HG03442 (cell line): Measurements from ENCODE around the gene SAP30BP.

Source experiments
- ATAC-seq: cut with Tn5 transposase; IDR thresholded peaks from one replicate; pipeline ENCODE4 v1.9.1; 2021; ENCODE audit warnings: mild to moderate bottlenecking, moderate library complexity; ENCODE audit not compliant: unreplicated experiment

SAP30BP gene

DNA sequence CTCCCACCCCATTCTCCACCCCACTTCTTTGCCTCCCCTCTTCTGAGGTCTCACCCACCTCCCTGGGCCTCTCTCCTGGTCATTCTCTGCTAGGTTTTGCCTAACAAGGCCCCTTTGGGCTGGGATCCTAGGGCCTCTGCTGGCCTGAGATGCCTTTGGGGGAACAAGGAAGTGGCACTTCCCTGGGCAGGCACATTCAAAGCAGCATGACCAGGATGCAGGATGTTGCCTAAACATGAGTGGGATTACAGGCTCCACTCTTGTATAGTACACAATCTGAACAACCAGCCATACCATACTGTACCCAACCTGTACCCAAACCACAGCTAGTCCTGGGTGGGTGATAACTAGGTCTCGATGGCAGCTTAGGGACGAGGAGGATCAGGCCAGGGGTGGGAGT, 88.9 kb downstream of the SAP30BP start:
- no peak for ATAC-seq

DNA sequence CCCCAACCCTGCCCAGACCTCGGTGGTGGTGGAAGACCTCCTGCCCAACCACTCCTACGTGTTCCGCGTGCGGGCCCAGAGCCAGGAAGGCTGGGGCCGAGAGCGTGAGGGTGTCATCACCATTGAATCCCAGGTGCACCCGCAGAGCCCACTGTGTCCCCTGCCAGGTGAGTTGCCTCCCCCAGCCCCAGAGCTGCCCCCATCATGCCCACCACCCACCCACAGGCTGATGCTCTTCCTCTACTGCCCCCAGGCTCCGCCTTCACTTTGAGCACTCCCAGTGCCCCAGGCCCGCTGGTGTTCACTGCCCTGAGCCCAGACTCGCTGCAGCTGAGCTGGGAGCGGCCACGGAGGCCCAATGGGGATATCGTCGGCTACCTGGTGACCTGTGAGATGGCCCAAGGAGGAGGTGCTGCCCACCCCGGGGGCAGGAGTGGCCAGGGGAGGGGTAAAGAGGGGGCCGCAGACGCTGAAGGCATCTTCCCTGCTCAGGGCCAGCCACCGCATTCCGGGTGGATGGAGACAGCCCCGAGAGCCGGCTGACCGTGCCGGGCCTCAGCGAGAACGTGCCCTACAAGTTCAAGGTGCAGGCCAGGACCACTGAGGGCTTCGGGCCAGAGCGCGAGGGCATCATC, 89.4 kb downstream of the SAP30BP start:
- no peak for ATAC-seq

DNA sequence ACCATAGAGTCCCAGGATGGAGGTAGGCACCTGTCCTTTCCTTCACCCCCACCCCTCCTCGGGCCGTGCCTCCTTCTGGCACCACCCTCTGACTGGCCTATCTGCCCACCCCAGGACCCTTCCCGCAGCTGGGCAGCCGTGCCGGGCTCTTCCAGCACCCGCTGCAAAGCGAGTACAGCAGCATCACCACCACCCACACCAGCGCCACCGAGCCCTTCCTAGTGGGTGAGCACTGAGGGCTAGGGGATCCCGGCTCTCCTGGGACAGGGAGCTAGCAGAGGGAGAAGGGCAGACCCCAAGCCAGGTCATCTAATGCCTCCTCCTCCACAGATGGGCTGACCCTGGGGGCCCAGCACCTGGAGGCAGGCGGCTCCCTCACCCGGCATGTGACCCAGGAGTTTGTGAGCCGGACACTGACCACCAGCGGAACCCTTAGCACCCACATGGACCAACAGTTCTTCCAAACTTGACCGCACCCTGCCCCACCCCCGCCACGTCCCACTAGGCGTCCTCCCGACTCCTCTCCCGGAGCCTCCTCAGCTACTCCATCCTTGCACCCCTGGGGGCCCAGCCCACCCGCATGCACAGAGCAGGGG, 90.0 kb downstream of the SAP30BP start:
- ATAC-seq = no peak
